Uterus (tissue), 4 donors: Measurements from ENCODE around the gene TBC1D10A. TPM values are rescaled to one million over a fixed set of nuclear protein-coding genes. Genes with fewer than 3 reads are reported as not detected.

Experiments used
- DNase-seq, 2 donors: peaks; one replicate each; pipeline ENCODE4 v3.0.0-alpha.2; 2019 to 2020
- H3K27ac ChIP-seq, 2 donors: fragments of 200-600 bp; sonication (generic); 1 replicate in 1 of 2; 2 replicates in 1 of 2; pipeline ENCODE4 v1.5.1; 2016 to 2018
- H3K27me3 ChIP-seq, 2 donors: fragments of 200-600 bp; sonication (generic); one replicate each; pipeline ENCODE4 v1.5.1; 2018 to 2019; ENCODE audit warnings: control low read depth in 1 of 2
- H3K36me3 ChIP-seq, 2 donors: fragments of 200-600 bp; sonication (generic); one replicate each; pipeline ENCODE4 v1.5.1; 2019; ENCODE audit warnings: control low read depth in 1 of 2
- H3K4me1 ChIP-seq, 2 donors: fragments of 200-600 bp; sonication (generic); one replicate each; pipeline ENCODE4 v1.5.1; 2018 to 2019; ENCODE audit warnings: control low read depth in 1 of 2
- H3K4me3 ChIP-seq, 2 donors: fragments of 200-600 bp; sonication (generic); 1 replicate in 1 of 2; 2 replicates in 1 of 2; pipeline ENCODE4 v1.5.1; 2018 to 2019; ENCODE audit warnings: mild to moderate bottlenecking in 1 of 2
- H3K9me3 ChIP-seq, 2 donors: fragments of 200-600 bp; sonication (generic); one replicate each; pipeline ENCODE4 v1.5.1; 2019; ENCODE audit warnings: control low read depth in 1 of 2
- CTCF ChIP-seq, 4 experiments: fragments of 200-600 bp in 2 of 4; fragments of 450-650 bp in 2 of 4; sonication (generic) in 2 of 4; IDR thresholded peaks; one replicate each; pipeline ENCODE4 v1.5.1; 2016 to 2019; ENCODE audit warnings: antibody characterized with exemption in 4 of 4, mild to moderate bottlenecking in 2 of 4, moderate library complexity in 1 of 4
- POLR2A ChIP-seq, 2 donors: fragments of 450-650 bp; IDR thresholded peaks; one replicate each; pipeline ENCODE4 v1.6.1; 2016; ENCODE audit warnings: antibody characterized with exemption in 2 of 2, mild to moderate bottlenecking in 1 of 2, moderate library complexity in 1 of 2
- intact Hi-C: fragments of 100-400 bp; cut with DNase I; formaldehyde crosslinking; loops from one replicate; pipeline ENCODE4 v1.15.1; 2023; ENCODE audit warnings: low total_unique reads
- total RNA-seq, 4 donors: library from RNA; depleted of rRNA in 3 of 4; stranded (reverse); fragments of >200 nt in 3 of 4; gene quantifications; one replicate each; pipeline versions ENCODE4 v1.1.0 to v1.2.4, GENCODE V29; 2014 to 2023
- donor health status: DM: yes; HTN: yes; CAD: no.

TBC1D10A gene
- total RNA-seq, 4 donors from 2014 or later = 2.8 to 33.6 (median 10.0) TPM

DNA sequence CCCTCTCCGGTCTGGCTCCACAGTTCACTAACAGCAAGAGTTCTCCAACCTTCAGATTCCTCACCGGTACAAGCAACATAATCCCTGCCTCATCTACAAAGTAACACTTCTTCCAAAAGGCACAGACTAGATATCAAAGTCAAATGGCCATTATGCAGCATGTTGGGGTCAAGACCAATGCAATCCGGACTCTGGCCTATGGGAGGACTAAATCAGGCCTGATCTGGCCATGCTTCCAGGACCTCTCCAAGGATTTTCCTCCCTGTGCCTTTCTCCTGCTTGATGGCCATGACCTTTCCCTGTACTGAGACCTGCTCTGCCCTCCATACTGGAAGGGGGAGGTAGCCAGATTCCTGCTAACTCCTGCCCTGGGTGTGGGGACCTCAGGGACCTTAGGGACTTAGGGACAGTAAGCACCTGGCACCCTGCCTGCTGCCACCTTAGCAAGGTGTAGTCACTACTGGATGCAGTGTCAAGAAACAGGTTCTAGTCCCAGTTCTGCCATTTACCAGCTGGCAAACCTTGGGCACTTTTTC, 6.7 kb downstream of the TBC1D10A start:
- Histone ChIP-seq H3K36me3 (no peaks in the 10 kb centered on the region), H3K9me3 (no peaks in the 10 kb centered on the region), H3K27me3 (no peaks in the 10 kb centered on the region), H3K27ac (peak overlapping the region in 1 of 2 donors; percentile 19), H3K4me3 (no peak overlapping the region), H3K4me1 (no peaks in the 10 kb centered on the region)
- DNase-seq = no peak
- TF ChIP-seq CTCF (IDR thresholded peaks at IDR 0.05) (no peak), POLR2A (IDR thresholded peaks at IDR 0.05) (no peak)
- intact Hi-C loops = no loop called here

GRCh38 chr22:30318799-30319419, 7.8 kb downstream of the TBC1D10A start:
- Histone ChIP-seq H3K9me3 (no peaks in the 10 kb centered on the region), H3K27ac (no peak overlapping the region), H3K36me3 (no peaks in the 10 kb centered on the region), H3K27me3 (no peaks in the 10 kb centered on the region), H3K4me1 (no peaks in the 10 kb centered on the region), H3K4me3 (no peak overlapping the region)
- TF ChIP-seq CTCF (IDR thresholded peaks at IDR 0.05) (no peak), POLR2A (IDR thresholded peaks at IDR 0.05) (no peak)
- intact Hi-C loops = no loop called here
- DNase-seq = no peak

- DNase-seq = no peak
- intact Hi-C loops = no loop called here
- H3K4me1 ChIP-seq = no peaks in the 10 kb centered on the region
- TF ChIP-seq POLR2A (IDR thresholded peaks at IDR 0.05) (no peak), CTCF (IDR thresholded peaks at IDR 0.05) (no peak)
- H3K9me3 ChIP-seq = no peaks in the 10 kb centered on the region
- H3K27ac ChIP-seq = no peak overlapping the region
- H3K4me3 ChIP-seq = no peak overlapping the region
- H3K36me3 ChIP-seq = no peaks in the 10 kb centered on the region
- no peaks in the 10 kb centered on the region for H3K27me3 ChIP-seq
Observed at GRCh38 chr22:30317778-30318177, 9.0 kb downstream of the TBC1D10A start.

- Histone ChIP-seq H3K4me3 (no peak overlapping the region), H3K9me3 (no peaks in the 10 kb centered on the region), H3K36me3 (no peaks in the 10 kb centered on the region), H3K27ac (no peak overlapping the region), H3K4me1 (peaks cover 0 to 11% of the 10 kb centered on the region in 2 donors), H3K27me3 (no peaks in the 10 kb centered on the region)
- DNase-seq = no peak
- TF ChIP-seq CTCF (IDR thresholded peaks at IDR 0.05) (no peak), POLR2A (IDR thresholded peaks at IDR 0.05) (no peak)
- intact Hi-C loops = no loop called here
Observed at GRCh38 chr22:30315962-30316576, 10.7 kb downstream of the TBC1D10A start.

- no peak for DNase-seq
- no peaks in the 10 kb centered on the region for H3K9me3 ChIP-seq
- H3K4me1 ChIP-seq = peaks cover 0 to 21% of the 10 kb centered on the region in 2 donors
- H3K4me3 ChIP-seq = no peak overlapping the region
- intact Hi-C loops = no loop called here
- H3K27me3 ChIP-seq = no peaks in the 10 kb centered on the region
- TF ChIP-seq CTCF (IDR thresholded peaks at IDR 0.05) (no peak), POLR2A (IDR thresholded peaks at IDR 0.05) (no peak)
- no peaks in the 10 kb centered on the region for H3K36me3 ChIP-seq
- peak overlapping the region; percentile 15 to 25 for H3K27ac ChIP-seq
Observed at GRCh38 chr22:30314915-30315314, 11.8 kb downstream of the TBC1D10A start.
